GM23248 (cell line): ENCODE measurements around the gene TWIST2.

Experiments used
- EZH2 ChIP-seq: fragments of 200-600 bp; sonication (generic); IDR thresholded peaks from 2 replicates; pipeline ENCODE4 v1.6.1; 2018; ENCODE audit warnings: antibody characterized with exemption, mild to moderate bottlenecking; ENCODE audit not compliant: insufficient read depth, poor library complexity, severe bottlenecking
- EZH2phosphoT487 ChIP-seq: fragments of 200-600 bp; sonication (generic); IDR thresholded peaks from 2 replicates; pipeline ENCODE4 v1.6.1; 2018; ENCODE audit warnings: antibody characterized with exemption, moderate library complexity, mild to moderate bottlenecking, low read depth; ENCODE audit not compliant: insufficient read depth

GRCh38 chr2:238878051-238878735 is 30.3 kb downstream of the TWIST2 start:
- TF ChIP-seq EZH2 (no peak), EZH2phosphoT487 (no peak)
